ENCODE results near the gene TAL1.

Gene TAL1

GRCh38 chr1:47235806-47236205 is 3.8 kb upstream of the TAL1 start:
- no peaks in the 10 kb centered on the region for H3K36me3 ChIP-seq (ENCODE audit: insufficient read depth, low read length)
- no peak overlapping the region for H2AFZ ChIP-seq (ENCODE audit: low read length)
- no peaks in the 10 kb centered on the region for H3F3A ChIP-seq (ENCODE audit: insufficient read depth, low read length)
- H3K4me3 ChIP-seq (ENCODE audit: low read depth, low read length, poor library complexity, severe bottlenecking) = no peak overlapping the region
- no peaks in the 10 kb centered on the region for H3K27me3 ChIP-seq (ENCODE audit: insufficient read depth, low read length)
- H3K79me2 ChIP-seq (ENCODE audit: insufficient read depth, low read length) = no peaks in the 10 kb centered on the region
- no peaks in the 10 kb centered on the region for H4K20me1 ChIP-seq (ENCODE audit: insufficient read depth, low read length)
- no peaks in the 10 kb centered on the region for H3K9me2 ChIP-seq (ENCODE audit: low read depth, low read length)
- no peak for TF ChIP-seq EZH2 (IDR thresholded peaks at IDR 0.05; ENCODE audit: borderline replicate concordance, low read length)
- no peak for TF ChIP-seq CTCF (IDR thresholded peaks at IDR 0.05; ENCODE audit: low read length)
- no peak overlapping the region for H3K27ac ChIP-seq (ENCODE audit: low read depth, low read length, poor library complexity, severe bottlenecking)
- H3K4me2 ChIP-seq (ENCODE audit: low read length) = no peak overlapping the region
- H3K4me1 ChIP-seq (ENCODE audit: insufficient read depth, low read length, severe bottlenecking) = no peaks in the 10 kb centered on the region
- no peaks in the 10 kb centered on the region for H3K9me3 ChIP-seq (ENCODE audit: low read length)
- no peak overlapping the region for H3K9ac ChIP-seq (ENCODE audit: low read length)

- Histone ChIP-seq H3K4me2 (ENCODE audit: low read length) (no peak overlapping the region), H3K36me3 (ENCODE audit: insufficient read depth, low read length) (no peaks in the 10 kb centered on the region), H3K4me3 (ENCODE audit: low read depth, low read length, poor library complexity, severe bottlenecking) (no peak overlapping the region), H3K79me2 (ENCODE audit: insufficient read depth, low read length) (no peaks in the 10 kb centered on the region), H3K4me1 (ENCODE audit: insufficient read depth, low read length, severe bottlenecking) (no peaks in the 10 kb centered on the region), H3K9ac (ENCODE audit: low read length) (no peak overlapping the region), H2AFZ (ENCODE audit: low read length) (no peak overlapping the region), H3F3A (ENCODE audit: insufficient read depth, low read length) (no peaks in the 10 kb centered on the region), H3K9me3 (ENCODE audit: low read length) (no peaks in the 10 kb centered on the region), H3K9me2 (ENCODE audit: low read depth, low read length) (no peaks in the 10 kb centered on the region), H4K20me1 (ENCODE audit: insufficient read depth, low read length) (no peaks in the 10 kb centered on the region), H3K27me3 (ENCODE audit: insufficient read depth, low read length) (no peaks in the 10 kb centered on the region), H3K27ac (ENCODE audit: low read depth, low read length, poor library complexity, severe bottlenecking) (no peak overlapping the region)
- TF ChIP-seq EZH2 (IDR thresholded peaks at IDR 0.05; ENCODE audit: borderline replicate concordance, low read length) = no peak
- no peak for TF ChIP-seq CTCF (IDR thresholded peaks at IDR 0.05; ENCODE audit: low read length)
Measured at GRCh38 chr1:47235241-47235681, 3.2 kb upstream of the TAL1 start.

GRCh38 chr1:47233186-47233585 is 1.2 kb upstream of the TAL1 start:
- H3K9me2 ChIP-seq (ENCODE audit: low read depth, low read length) = no peaks in the 10 kb centered on the region

More at GRCh38 chr1:47233186-47233585, 1.2 kb upstream of the TAL1 start:
- TF ChIP-seq CTCF (IDR thresholded peaks at IDR 0.05; ENCODE audit: low read length) (no peak), EZH2 (IDR thresholded peaks at IDR 0.05; ENCODE audit: borderline replicate concordance, low read length) (no peak)
- no peak overlapping the region for H2AFZ ChIP-seq (ENCODE audit: low read length)
- no peak overlapping the region for H3K27ac ChIP-seq (ENCODE audit: low read depth, low read length, poor library complexity, severe bottlenecking)
- H3K4me1 ChIP-seq (ENCODE audit: insufficient read depth, low read length, severe bottlenecking) = no peaks in the 10 kb centered on the region
- no peaks in the 10 kb centered on the region for H3K79me2 ChIP-seq (ENCODE audit: insufficient read depth, low read length)
- no peak overlapping the region for H3K9ac ChIP-seq (ENCODE audit: low read length)
- H3K4me2 ChIP-seq (ENCODE audit: low read length) = no peak overlapping the region
- no peak overlapping the region for H3K4me3 ChIP-seq (ENCODE audit: low read depth, low read length, poor library complexity, severe bottlenecking)
- H3F3A ChIP-seq (ENCODE audit: insufficient read depth, low read length) = no peaks in the 10 kb centered on the region
- no peaks in the 10 kb centered on the region; the same call in 1 of the 2 replicates for H3K27me3 ChIP-seq (ENCODE audit: insufficient read depth, low read length)
- no peaks in the 10 kb centered on the region for H4K20me1 ChIP-seq (ENCODE audit: insufficient read depth, low read length)
- H3K36me3 ChIP-seq (ENCODE audit: insufficient read depth, low read length) = no peaks in the 10 kb centered on the region
- H3K9me3 ChIP-seq (ENCODE audit: low read length) = no peaks in the 10 kb centered on the region

All from OCI-LY1 (cell line).